GM23248 (cell line): ENCODE data around the gene IFI44. TPM values are rescaled to one million over a fixed set of nuclear protein-coding genes. Genes with fewer than 3 reads are reported as not detected.

Source experiments
- DNase-seq: peaks from one replicate; pipeline ENCODE4 v3.0.0-alpha.2; 2015
- H2AFZ ChIP-seq: fragments of 200-600 bp; sonication (generic); 2 replicates; pipeline ENCODE4 v1.6.1; 2016; ENCODE audit warnings: antibody characterized with exemption
- H3F3A ChIP-seq: fragments of 200-600 bp; sonication (generic); 2 replicates; pipeline ENCODE4 v1.6.1; 2016; ENCODE audit warnings: mild to moderate bottlenecking, antibody characterized with exemption, mixed run types; ENCODE audit not compliant: insufficient read depth
- H3K27ac ChIP-seq: fragments of 200-600 bp; sonication (generic); 2 replicates; pipeline ENCODE4 v1.5.1; 2016; ENCODE audit warnings: mild to moderate bottlenecking
- H3K27me3 ChIP-seq: fragments of 200-600 bp; sonication (generic); replicated peaks from 2 replicates; pipeline ENCODE4 v1.6.1; 2016; ENCODE audit warnings: mild to moderate bottlenecking; ENCODE audit not compliant: insufficient read depth
- H3K36me3 ChIP-seq: fragments of 200-600 bp; sonication (generic); 2 replicates; pipeline ENCODE4 v1.6.1; 2016; ENCODE audit warnings: low read depth, mild to moderate bottlenecking
- H3K4me1 ChIP-seq: fragments of 200-600 bp; sonication (generic); 2 replicates; pipeline ENCODE4 v1.6.1; 2016; ENCODE audit warnings: mild to moderate bottlenecking; ENCODE audit not compliant: insufficient read depth
- H3K4me2 ChIP-seq: fragments of 200-600 bp; sonication (generic); one replicate; pipeline ENCODE4 v1.6.1; 2016; ENCODE audit warnings: mild to moderate bottlenecking; ENCODE audit not compliant: unreplicated experiment
- H3K4me3 ChIP-seq: fragments of 200-600 bp; sonication (generic); 2 replicates; pipeline ENCODE4 v1.5.1; 2016; ENCODE audit warnings: mild to moderate bottlenecking
- H3K79me2 ChIP-seq: fragments of 200-600 bp; sonication (generic); 2 replicates; pipeline ENCODE4 v1.6.1; 2016; ENCODE audit warnings: mild to moderate bottlenecking; ENCODE audit not compliant: insufficient read depth
- H3K9ac ChIP-seq: fragments of 200-600 bp; sonication (generic); 2 replicates; pipeline ENCODE4 v1.6.1; 2016; ENCODE audit warnings: mild to moderate bottlenecking
- H3K9me2 ChIP-seq: fragments of 200-600 bp; sonication (generic); 2 replicates; pipeline ENCODE4 v1.6.1; 2016; ENCODE audit warnings: mixed run types, mild to moderate bottlenecking, moderate library complexity; ENCODE audit not compliant: insufficient read depth
- H3K9me3 ChIP-seq: fragments of 200-600 bp; sonication (generic); one replicate; pipeline ENCODE4 v1.6.1; 2017; ENCODE audit warnings: low read depth
- H4K20me1 ChIP-seq: fragments of 200-600 bp; sonication (generic); 2 replicates; pipeline ENCODE4 v1.6.0; 2016; ENCODE audit not compliant: insufficient read depth
- EZH2 ChIP-seq: fragments of 200-600 bp; sonication (generic); IDR thresholded peaks from 2 replicates; pipeline ENCODE4 v1.6.1; 2018; ENCODE audit warnings: antibody characterized with exemption, mild to moderate bottlenecking; ENCODE audit not compliant: insufficient read depth, poor library complexity, severe bottlenecking
- EZH2phosphoT487 ChIP-seq: fragments of 200-600 bp; sonication (generic); IDR thresholded peaks from 2 replicates; pipeline ENCODE4 v1.6.1; 2018; ENCODE audit warnings: antibody characterized with exemption, moderate library complexity, mild to moderate bottlenecking, low read depth; ENCODE audit not compliant: insufficient read depth
- WGBS, 2 experiments: methylation state at CpG; one replicate each; pipeline ENCODE4 v1.1.6; 2015 to 2017; ENCODE audit warnings: low lambda C conversion rate in 2 of 2, low coverage in 1 of 2; ENCODE audit errors: missing lambda C conversion rate in 2 of 2; 5-methylcytosine and 5-hydroxymethylcytosine counted together
- in situ Hi-C: fragments of 300-500 bp; cut with MboI; formaldehyde crosslinking; loops from 2 replicates; pipeline ENCODE4 v1.15.0; 2020
- polyA plus RNA-seq: library from polyadenylated mRNA; unstranded; fragments of >200 nt; fragmentation: Nextera tagmentation; extraction: Ambion mirVana; gene quantifications from 2 replicates; pipeline ENCODE4 v1.2.1, GENCODE V29; 2016
- total RNA-seq: library from RNA; depleted of rRNA; stranded (reverse); fragments of >200 nt; shearing (Covaris generic); gene quantifications from 2 replicates; pipeline ENCODE4 v1.2.3, GENCODE V29; 2014

The IFI44 gene
- total and polyA plus RNA-seq, 2 experiments from 2014 or later: 0.86 to 4.3 TPM

DNA sequence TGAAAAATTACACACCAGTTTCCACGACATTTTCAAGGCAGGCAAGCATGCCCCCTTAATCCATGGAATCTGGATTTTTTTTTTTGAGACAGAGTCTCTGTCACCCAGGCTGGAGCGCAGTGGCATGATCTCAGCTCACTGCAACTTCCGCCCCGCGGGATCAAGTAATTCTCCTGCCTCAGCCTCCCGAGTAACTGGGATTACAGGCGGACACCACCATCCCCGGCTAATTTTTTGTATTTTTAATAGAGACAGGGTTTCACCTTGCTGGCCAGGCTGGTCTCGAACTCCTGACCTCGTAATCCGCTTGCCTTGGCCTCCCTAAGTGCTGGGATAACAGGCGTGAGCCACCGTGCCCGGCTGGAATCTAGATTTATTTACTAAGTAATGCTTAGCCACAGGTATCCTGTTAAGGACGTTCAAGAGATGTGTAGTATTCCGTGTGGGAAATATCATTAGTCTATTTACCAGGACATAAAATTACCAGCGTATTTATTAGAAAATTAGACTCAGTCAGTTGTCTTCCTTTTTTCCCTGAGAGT, 2.5 kb downstream of the IFI44 start:
- Histone ChIP-seq H3K4me3 (no peak overlapping the region), H3K27ac (no peak overlapping the region), H3K4me2 (no peak overlapping the region), H3K9me2 (no peaks in the 10 kb centered on the region), H3K4me1 (no peaks in the 10 kb centered on the region), H3F3A (no peaks in the 10 kb centered on the region), H3K9ac (no peak overlapping the region), H3K79me2 (no peaks in the 10 kb centered on the region), H2AFZ (no peak overlapping the region), H3K9me3 (no peaks in the 10 kb centered on the region), H3K27me3 (no peaks in the 10 kb centered on the region), H4K20me1 (no peaks in the 10 kb centered on the region), H3K36me3 (no peaks in the 10 kb centered on the region)
- in situ Hi-C loops: no loop called here
- no peak for DNase-seq
- no peak for TF ChIP-seq EZH2phosphoT487
- no peak for TF ChIP-seq EZH2
- WGBS, 2 experiments: 93% methylated on average over 17 of the region's 17 CpGs

DNA sequence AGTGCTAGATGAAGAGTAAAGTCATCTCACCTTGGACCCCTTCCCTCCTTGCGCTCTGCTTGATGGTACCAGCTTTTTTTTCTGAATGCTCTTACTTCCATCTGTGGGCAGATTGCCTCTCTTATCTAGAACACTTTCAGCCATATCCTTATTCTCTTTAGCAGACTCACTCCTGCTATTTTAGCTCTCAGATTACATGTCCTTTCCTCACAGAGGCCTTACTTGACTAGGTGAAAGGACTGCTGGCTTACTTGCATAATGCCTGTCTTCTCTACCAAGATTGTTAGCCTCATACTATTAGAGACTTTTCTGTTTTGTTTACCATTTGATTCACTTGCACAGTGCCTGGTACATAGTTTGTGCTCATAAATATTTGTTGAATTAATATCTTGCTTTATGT, 9.3 kb downstream of the IFI44 start:
- Histone ChIP-seq H3K27ac (no peak overlapping the region), H3K79me2 (no peaks in the 10 kb centered on the region), H3K27me3 (no peaks in the 10 kb centered on the region), H3K9me3 (no peaks in the 10 kb centered on the region), H3K4me1 (no peaks in the 10 kb centered on the region), H3K4me3 (no peak overlapping the region), H3F3A (no peaks in the 10 kb centered on the region), H3K4me2 (no peak overlapping the region), H3K9me2 (no peaks in the 10 kb centered on the region), H2AFZ (no peak overlapping the region), H4K20me1 (no peaks in the 10 kb centered on the region), H3K36me3 (no peaks in the 10 kb centered on the region), H3K9ac (no peak overlapping the region)
- DNase-seq: no peak
- 96 to 100% methylated on average over 1 of the region's 1 CpG for WGBS, 2 experiments
- TF ChIP-seq EZH2phosphoT487: no peak
- TF ChIP-seq EZH2: no peak
- in situ Hi-C loops: no loop called here

GRCh38 chr1:78663923-78664322, 14.3 kb downstream of the IFI44 start:
- Histone ChIP-seq H3K4me2 (no peak overlapping the region), H3K79me2 (no peaks in the 10 kb centered on the region), H3K9me2 (no peaks in the 10 kb centered on the region), H3K9me3 (no peaks in the 10 kb centered on the region), H3K9ac (no peak overlapping the region), H3K4me3 (no peak overlapping the region), H3K36me3 (no peaks in the 10 kb centered on the region), H2AFZ (no peak overlapping the region), H3K27ac (no peak overlapping the region), H3K27me3 (no peaks in the 10 kb centered on the region), H3K4me1 (no peaks in the 10 kb centered on the region), H3F3A (no peaks in the 10 kb centered on the region), H4K20me1 (no peaks in the 10 kb centered on the region)
- 74 to 77% methylated on average over 2 of the region's 2 CpGs for WGBS, 2 experiments
- in situ Hi-C loops: no loop called here
- DNase-seq: no peak
- TF ChIP-seq EZH2phosphoT487 (no peak), EZH2 (no peak)

DNA sequence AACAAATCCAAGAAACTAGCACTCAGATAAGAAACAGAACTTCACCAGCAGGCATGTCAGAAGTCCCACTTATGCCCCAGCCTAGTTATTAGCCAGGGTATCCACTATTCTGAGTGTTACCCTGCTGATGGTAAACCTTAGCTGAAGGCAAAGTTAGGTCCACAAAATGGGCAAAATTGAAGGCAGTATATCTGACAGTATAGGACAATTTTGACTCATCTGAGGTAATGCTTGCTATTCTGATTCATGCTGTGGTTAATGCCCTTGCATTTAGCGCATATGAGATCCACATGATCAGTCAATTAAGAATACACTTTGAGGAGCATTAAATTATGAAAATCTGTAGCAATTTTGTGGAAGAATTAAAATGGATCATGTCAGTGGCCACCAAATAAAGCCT, 15.1 kb downstream of the IFI44 start:
- Histone ChIP-seq H2AFZ (no peak overlapping the region), H3K27me3 (no peaks in the 10 kb centered on the region), H3K4me3 (no peak overlapping the region), H3K9me3 (no peaks in the 10 kb centered on the region), H3K27ac (no peak overlapping the region), H4K20me1 (no peaks in the 10 kb centered on the region), H3K9ac (no peak overlapping the region), H3F3A (no peaks in the 10 kb centered on the region), H3K79me2 (no peaks in the 10 kb centered on the region), H3K36me3 (no peaks in the 10 kb centered on the region), H3K4me1 (no peaks in the 10 kb centered on the region), H3K4me2 (no peak overlapping the region), H3K9me2 (no peaks in the 10 kb centered on the region)
- no peak for DNase-seq
- in situ Hi-C loops: no loop called here
- 94 to 96% methylated on average over 1 of the region's 1 CpG for whole genome bisulfite sequencing, 2 experiments
- TF ChIP-seq EZH2phosphoT487: no peak
- TF ChIP-seq EZH2: no peak

GRCh38 chr1:78665809-78666208, 16.2 kb downstream of the IFI44 start:
- WGBS, 2 experiments: 85 to 90% methylated on average over 6 of the region's 6 CpGs
- no peak for DNase-seq

More at GRCh38 chr1:78665809-78666208, 16.2 kb downstream of the IFI44 start:
- Histone ChIP-seq H3K27ac (no peak overlapping the region), H3K36me3 (no peaks in the 10 kb centered on the region), H3K4me2 (no peak overlapping the region), H3K9ac (no peak overlapping the region), H2AFZ (no peak overlapping the region), H3K9me2 (no peaks in the 10 kb centered on the region), H3F3A (no peaks in the 10 kb centered on the region), H3K9me3 (no peaks in the 10 kb centered on the region), H3K27me3 (no peaks in the 10 kb centered on the region), H3K4me3 (no peak overlapping the region), H3K79me2 (no peaks in the 10 kb centered on the region), H3K4me1 (no peaks in the 10 kb centered on the region), H4K20me1 (no peaks in the 10 kb centered on the region)
- no peak for TF ChIP-seq EZH2phosphoT487
- no peak for TF ChIP-seq EZH2
- in situ Hi-C loops: no loop called here
